Activated naive CD8-positive, alpha-beta T cell treated with anti-CD3 and anti-CD28 coated beads, Interleukin-2, amount 50 U/mL, for 24 hours (primary cell): Measurements from ENCODE around the gene GRIN3B.

Experiments used
- ATAC-seq: fragments of 150-1000 bp; cut with Tn5 transposase; one replicate; pipeline ENCODE4 v1.10.0; 2021
- DNase-seq: peaks from one replicate; pipeline ENCODE4 v3.0.0; 2021
- H3K27ac Mint-ChIP-seq: one replicate; pipeline ENCODE4 v1.8.0; 2021; ENCODE audit warnings: mild to moderate bottlenecking, mixed read lengths
- H3K27me3 Mint-ChIP-seq: one replicate; pipeline ENCODE4 v1.8.0; 2021; ENCODE audit warnings: mixed read lengths
- H3K36me3 Mint-ChIP-seq: one replicate; pipeline ENCODE4 v1.8.0; 2021; ENCODE audit warnings: low read depth, mixed read lengths
- H3K4me1 Mint-ChIP-seq: one replicate; pipeline ENCODE4 v1.8.0; 2021; ENCODE audit warnings: mixed read lengths
- H3K4me3 Mint-ChIP-seq: one replicate; pipeline ENCODE4 v1.8.0; 2021; ENCODE audit warnings: mild to moderate bottlenecking, moderate library complexity, mixed read lengths
- H3K9me3 Mint-ChIP-seq: one replicate; pipeline ENCODE4 v1.8.0; 2021; ENCODE audit warnings: mixed read lengths

GRIN3B gene

GRCh38 chr19:977058-977464, 23.2 kb upstream of the GRIN3B start:
- H3K4me3 Mint-ChIP-seq, result no peak overlapping the region
- ATAC-seq, result no peak
- no peaks in the 10 kb centered on the region for H3K4me1 Mint-ChIP-seq

GRCh38 chr19:979318-979741, 20.9 kb upstream of the GRIN3B start:
- no peak overlapping the region for H3K4me3 Mint-ChIP-seq
- no peaks in the 10 kb centered on the region for H3K9me3 Mint-ChIP-seq
- H3K36me3 Mint-ChIP-seq, result no peaks in the 10 kb centered on the region
- peaks cover 7% of the 10 kb centered on the region for H3K4me1 Mint-ChIP-seq
- DNase-seq (no peak), ATAC-seq (no peak)
- no peaks in the 10 kb centered on the region for H3K27me3 Mint-ChIP-seq
- no peak overlapping the region for H3K27ac Mint-ChIP-seq

More at GRCh38 chr19:977058-977464, 23.2 kb upstream of the GRIN3B start:
- Mint-ChIP-seq H3K27ac (no peak overlapping the region), H3K27me3 (no peaks in the 10 kb centered on the region), H3K9me3 (peaks cover 3% of the 10 kb centered on the region), H3K36me3 (peaks cover 4% of the 10 kb centered on the region)
- no peak for DNase-seq

- DNase-seq (no peak), ATAC-seq (no peak)
- Mint-ChIP-seq H3K4me1 (peaks cover 14% of the 10 kb centered on the region), H3K36me3 (no peaks in the 10 kb centered on the region), H3K27me3 (no peaks in the 10 kb centered on the region), H3K4me3 (no peak overlapping the region), H3K9me3 (no peaks in the 10 kb centered on the region), H3K27ac (no peak overlapping the region)
Measured at GRCh38 chr19:980133-980998, 19.9 kb upstream of the GRIN3B start.

GRCh38 chr19:982567-983170, 17.6 kb upstream of the GRIN3B start:
- Mint-ChIP-seq H3K36me3 (peaks cover 14% of the 10 kb centered on the region), H3K27me3 (no peaks in the 10 kb centered on the region), H3K9me3 (no peaks in the 10 kb centered on the region), H3K4me1 (peaks cover 21% of the 10 kb centered on the region), H3K4me3 (no peak overlapping the region), H3K27ac (no peak overlapping the region)
- DNase-seq (peak; percentile 87), ATAC-seq (peak; percentile 92)

- Mint-ChIP-seq H3K27ac (peak within 1 kb of the TSS; percentile 96), H3K36me3 (peaks cover 16% of the 10 kb centered on the region), H3K27me3 (no peaks in the 10 kb centered on the region), H3K4me1 (peaks cover 21% of the 10 kb centered on the region), H3K9me3 (no peaks in the 10 kb centered on the region), H3K4me3 (peak within 1 kb of the TSS; percentile 91)
- ATAC-seq, result peak; percentile 81
- peak; percentile 94 for DNase-seq
Measured at GRCh38 chr19:984165-984967, 15.9 kb upstream of the GRIN3B start, which contains the start of gene WDR18. Gene WDR18 (plus strand): TSS chr19:984345. CDS start chr19:984354, 9 bp downstream.

GRCh38 chr19:986083-986482, 14.1 kb upstream of the GRIN3B start:
- DNase-seq (no peak), ATAC-seq (no peak)
- Mint-ChIP-seq H3K4me3 (peak overlapping the region; percentile 91), H3K9me3 (no peaks in the 10 kb centered on the region), H3K36me3 (peaks cover 21% of the 10 kb centered on the region), H3K4me1 (peaks cover 21% of the 10 kb centered on the region), H3K27ac (no peak overlapping the region), H3K27me3 (no peaks in the 10 kb centered on the region)

- H3K4me3 Mint-ChIP-seq, result no peak overlapping the region
Measured at GRCh38 chr19:988081-988480, 12.1 kb upstream of the GRIN3B start.

GRCh38 chr19:988510-988909, 11.7 kb upstream of the GRIN3B start:
- H3K36me3 Mint-ChIP-seq, result peaks cover 23% of the 10 kb centered on the region
- H3K27ac Mint-ChIP-seq, result no peak overlapping the region

More at GRCh38 chr19:988081-988480, 12.1 kb upstream of the GRIN3B start:
- DNase-seq (no peak), ATAC-seq (no peak)
- peaks cover 23% of the 10 kb centered on the region for H3K36me3 Mint-ChIP-seq
- H3K27me3 Mint-ChIP-seq, result no peaks in the 10 kb centered on the region
- no peaks in the 10 kb centered on the region for H3K9me3 Mint-ChIP-seq
- H3K27ac Mint-ChIP-seq, result no peak overlapping the region
- H3K4me1 Mint-ChIP-seq, result peaks cover 21% of the 10 kb centered on the region

GRCh38 chr19:989381-990081, 10.7 kb upstream of the GRIN3B start:
- ATAC-seq (no peak), DNase-seq (no peak)
- Mint-ChIP-seq H3K27me3 (no peaks in the 10 kb centered on the region), H3K27ac (no peak overlapping the region), H3K4me3 (no peak overlapping the region), H3K36me3 (peaks cover 23% of the 10 kb centered on the region), H3K4me1 (peaks cover 13% of the 10 kb centered on the region), H3K9me3 (no peaks in the 10 kb centered on the region)

More at GRCh38 chr19:988510-988909, 11.7 kb upstream of the GRIN3B start:
- no peaks in the 10 kb centered on the region for H3K27me3 Mint-ChIP-seq
- H3K4me1 Mint-ChIP-seq, result peaks cover 20% of the 10 kb centered on the region
- no peak for DNase-seq
- no peak overlapping the region for H3K4me3 Mint-ChIP-seq
- H3K9me3 Mint-ChIP-seq, result no peaks in the 10 kb centered on the region
- ATAC-seq, result no peak

GRCh38 chr19:990119-990571, 10.1 kb upstream of the GRIN3B start:
- peaks cover 23% of the 10 kb centered on the region for H3K36me3 Mint-ChIP-seq
- no peaks in the 10 kb centered on the region for H3K27me3 Mint-ChIP-seq
- no peak overlapping the region for H3K4me3 Mint-ChIP-seq
- no peak for ATAC-seq
- peaks cover 7% of the 10 kb centered on the region for H3K4me1 Mint-ChIP-seq
- no peak overlapping the region for H3K27ac Mint-ChIP-seq
- no peaks in the 10 kb centered on the region for H3K9me3 Mint-ChIP-seq
- no peak for DNase-seq

- Mint-ChIP-seq H3K4me3 (no peak overlapping the region), H3K27me3 (no peaks in the 10 kb centered on the region), H3K36me3 (peaks cover 20% of the 10 kb centered on the region), H3K4me1 (peaks cover 3% of the 10 kb centered on the region), H3K9me3 (no peaks in the 10 kb centered on the region), H3K27ac (no peak overlapping the region)
- DNase-seq, result no peak
- ATAC-seq, result no peak
Measured at GRCh38 chr19:990746-991145, 9.5 kb upstream of the GRIN3B start.

- ATAC-seq, result peak; percentile 18
- H3K4me1 Mint-ChIP-seq, result peaks cover 6% of the 10 kb centered on the region
- H3K27ac Mint-ChIP-seq, result no peak overlapping the region
Measured at GRCh38 chr19:991174-991931, 8.9 kb upstream of the GRIN3B start.

GRCh38 chr19:991932-992669, 8.1 kb upstream of the GRIN3B start:
- Mint-ChIP-seq H3K4me3 (no peak overlapping the region), H3K27me3 (peaks cover 5% of the 10 kb centered on the region), H3K27ac (no peak overlapping the region), H3K36me3 (peaks cover 13% of the 10 kb centered on the region), H3K4me1 (peaks cover 13% of the 10 kb centered on the region), H3K9me3 (no peaks in the 10 kb centered on the region)
- DNase-seq (no peak), ATAC-seq (peak; percentile 2)

More at GRCh38 chr19:991174-991931, 8.9 kb upstream of the GRIN3B start:
- Mint-ChIP-seq H3K9me3 (no peaks in the 10 kb centered on the region), H3K36me3 (peaks cover 19% of the 10 kb centered on the region), H3K27me3 (peaks cover 1% of the 10 kb centered on the region), H3K4me3 (no peak overlapping the region)
- DNase-seq, result peak; percentile 75
